Astrocyte (in vitro differentiated cells and primary cell): ENCODE data around the gene SNAI3. TPM values are rescaled to one million over a fixed set of nuclear protein-coding genes. Genes with fewer than 3 reads are reported as not detected.

Source experiments
- DNase-seq: peaks from one replicate; pipeline ENCODE4 v3.0.0-alpha.2; 2010; ENCODE audit warnings: low read depth
- FAIRE-seq: peaks from 2 replicates; lab custom pipeline; 2011; peaks lifted over from hg19 to GRCh38; lab: Jason Lieb, UNC
- H2AFZ ChIP-seq: 2 replicates; pipeline ENCODE4 v1.6.0; 2012; ENCODE audit warnings: low read depth, low read length, inconsistent platforms
- H3K27ac ChIP-seq: 2 replicates; pipeline ENCODE4 v1.5.1; 2011; ENCODE audit warnings: low read depth, low read length, inconsistent platforms
- H3K27me3 ChIP-seq: 2 replicates; pipeline ENCODE4 v1.6.0; 2011; ENCODE audit warnings: low read length, inconsistent platforms; ENCODE audit not compliant: insufficient read depth
- H3K36me3 ChIP-seq: 2 replicates; pipeline ENCODE4 v1.5.1; 2011; ENCODE audit warnings: low read length, inconsistent platforms; ENCODE audit not compliant: insufficient read depth
- H3K4me1 ChIP-seq: 2 replicates; pipeline ENCODE4 v1.5.1; 2011; ENCODE audit warnings: low read length, inconsistent platforms; ENCODE audit not compliant: insufficient read depth
- H3K4me2 ChIP-seq: 2 replicates; pipeline ENCODE4 v1.6.0; 2012; ENCODE audit warnings: low read length, inconsistent platforms
- H3K4me3 ChIP-seq: 2 replicates; pipeline ENCODE4 v1.5.1; 2011; ENCODE audit warnings: low read depth, mild to moderate bottlenecking, low read length, inconsistent platforms; ENCODE audit not compliant: insufficient read depth
- H3K79me2 ChIP-seq: 2 replicates; pipeline ENCODE4 v1.6.0; 2012; ENCODE audit warnings: mild to moderate bottlenecking, low read length, inconsistent platforms; ENCODE audit not compliant: insufficient read depth
- H3K9ac ChIP-seq: 2 replicates; pipeline ENCODE4 v1.6.0; 2012; ENCODE audit warnings: mild to moderate bottlenecking, low read length, inconsistent platforms
- H3K9me3 ChIP-seq: 2 replicates; pipeline ENCODE4 v1.5.1; 2012; ENCODE audit warnings: low read depth, mild to moderate bottlenecking, low read length, inconsistent platforms; ENCODE audit not compliant: insufficient read depth
- H4K20me1 ChIP-seq: 2 replicates; pipeline ENCODE4 v1.6.0; 2012; ENCODE audit warnings: low read length, inconsistent platforms; ENCODE audit not compliant: insufficient read depth
- H3K27ac Mint-ChIP-seq: one replicate; pipeline ENCODE4 v1.8.0; 2021; ENCODE audit warnings: mild to moderate bottlenecking, mixed read lengths; ENCODE audit not compliant: unreplicated experiment
- H3K27me3 Mint-ChIP-seq: one replicate; pipeline ENCODE4 v1.8.0; 2021; ENCODE audit warnings: low read depth, mixed read lengths; ENCODE audit not compliant: unreplicated experiment
- H3K36me3 Mint-ChIP-seq: one replicate; pipeline ENCODE4 v1.8.0; 2021; ENCODE audit warnings: low read depth, mixed read lengths; ENCODE audit not compliant: unreplicated experiment
- H3K4me1 Mint-ChIP-seq: one replicate; pipeline ENCODE4 v1.8.0; 2021; ENCODE audit warnings: low read depth, mixed read lengths; ENCODE audit not compliant: unreplicated experiment
- H3K4me3 Mint-ChIP-seq: one replicate; pipeline ENCODE4 v1.8.0; 2021; ENCODE audit warnings: mild to moderate bottlenecking, moderate library complexity, mixed read lengths; ENCODE audit not compliant: unreplicated experiment
- H3K9me3 Mint-ChIP-seq: one replicate; pipeline ENCODE4 v1.8.0; 2021; ENCODE audit warnings: mild to moderate bottlenecking, mixed read lengths; ENCODE audit not compliant: unreplicated experiment
- CTCF ChIP-seq: IDR thresholded peaks from 2 replicates; pipeline ENCODE4 v1.5.1; 2011; ENCODE audit warnings: low read depth, mild to moderate bottlenecking, inconsistent platforms, low read length, moderate library complexity; ENCODE audit not compliant: insufficient read depth
- EZH2 ChIP-seq: IDR thresholded peaks from 2 replicates; pipeline ENCODE4 v1.6.1; 2012; ENCODE audit warnings: mild to moderate bottlenecking, low read length, inconsistent platforms; ENCODE audit not compliant: insufficient read depth
- total RNA-seq: library from RNA; stranded (reverse); gene quantifications from 2 replicates; pipeline ENCODE4 v1.2.1, GENCODE V29; 2021

Gene SNAI3
- total RNA-seq, 1 donor from 2014 or later, result 0.48 TPM

GRCh38 chr16:88640498-88641247 lies 45.6 kb downstream of the SNAI3 start:
- Histone ChIP-seq H3K4me2 (no peak overlapping the region), H3K27ac (no peak overlapping the region), H3K79me2 (no peaks in the 10 kb centered on the region), H3K9me3 (no peaks in the 10 kb centered on the region), H3K9ac (no peak overlapping the region), H3K36me3 (no peaks in the 10 kb centered on the region), H3K27me3 (peaks cover 20% of the 10 kb centered on the region), H4K20me1 (peaks cover 6% of the 10 kb centered on the region), H2AFZ (no peak overlapping the region), H3K4me3 (no peak overlapping the region), H3K4me1 (no peaks in the 10 kb centered on the region)
- no peak for DNase-seq
- TF ChIP-seq EZH2 (no peak), CTCF (no peak)
- no peaks in the 10 kb centered on the region for H3K9me3 Mint-ChIP-seq
- H3K36me3 Mint-ChIP-seq, result peaks cover 15% of the 10 kb centered on the region
- peaks cover 2% of the 10 kb centered on the region for H3K4me1 Mint-ChIP-seq
- no peak for FAIRE-seq
- H3K27ac Mint-ChIP-seq, result no peak overlapping the region
- H3K27me3 Mint-ChIP-seq, result peaks cover 15% of the 10 kb centered on the region
- H3K4me3 Mint-ChIP-seq, result no peak overlapping the region

GRCh38 chr16:88640039-88640495 lies 46.2 kb downstream of the SNAI3 start:
- Mint-ChIP-seq H3K4me3 (no peak overlapping the region), H3K4me1 (peaks cover 4% of the 10 kb centered on the region)

More at GRCh38 chr16:88640039-88640495, 46.2 kb downstream of the SNAI3 start:
- H3K4me2 ChIP-seq, result no peak overlapping the region
- H3K9me3 ChIP-seq, result no peaks in the 10 kb centered on the region
- Mint-ChIP-seq H3K36me3 (peaks cover 14% of the 10 kb centered on the region), H3K27me3 (peaks cover 15% of the 10 kb centered on the region), H3K27ac (no peak overlapping the region), H3K9me3 (no peaks in the 10 kb centered on the region)
- H3K27me3 ChIP-seq, result peaks cover 20% of the 10 kb centered on the region
- no peak overlapping the region for H2AFZ ChIP-seq
- no peaks in the 10 kb centered on the region for H3K36me3 ChIP-seq
- H3K4me3 ChIP-seq, result no peak overlapping the region
- H3K4me1 ChIP-seq, result peaks cover 3% of the 10 kb centered on the region
- DNase-seq (no peak), FAIRE-seq (no peak)
- TF ChIP-seq EZH2 (no peak), CTCF (no peak)
- no peaks in the 10 kb centered on the region for H3K79me2 ChIP-seq
- H4K20me1 ChIP-seq, result peaks cover 6% of the 10 kb centered on the region
- no peak overlapping the region for H3K9ac ChIP-seq
- no peak overlapping the region for H3K27ac ChIP-seq
